T follicular helper cell (primary cell): ENCODE results near the gene FILIP1.

Experiments used
- DNase-seq: peaks from one replicate; pipeline ENCODE4 v3.0.0-alpha.2; 2020; ENCODE audit warnings: low read depth
- total RNA-seq, 2 experiments: gene quantifications; one replicate each; lab custom pipeline; 2026; lab: John Stamatoyannopoulos, UW

The FILIP1 gene, protein sequence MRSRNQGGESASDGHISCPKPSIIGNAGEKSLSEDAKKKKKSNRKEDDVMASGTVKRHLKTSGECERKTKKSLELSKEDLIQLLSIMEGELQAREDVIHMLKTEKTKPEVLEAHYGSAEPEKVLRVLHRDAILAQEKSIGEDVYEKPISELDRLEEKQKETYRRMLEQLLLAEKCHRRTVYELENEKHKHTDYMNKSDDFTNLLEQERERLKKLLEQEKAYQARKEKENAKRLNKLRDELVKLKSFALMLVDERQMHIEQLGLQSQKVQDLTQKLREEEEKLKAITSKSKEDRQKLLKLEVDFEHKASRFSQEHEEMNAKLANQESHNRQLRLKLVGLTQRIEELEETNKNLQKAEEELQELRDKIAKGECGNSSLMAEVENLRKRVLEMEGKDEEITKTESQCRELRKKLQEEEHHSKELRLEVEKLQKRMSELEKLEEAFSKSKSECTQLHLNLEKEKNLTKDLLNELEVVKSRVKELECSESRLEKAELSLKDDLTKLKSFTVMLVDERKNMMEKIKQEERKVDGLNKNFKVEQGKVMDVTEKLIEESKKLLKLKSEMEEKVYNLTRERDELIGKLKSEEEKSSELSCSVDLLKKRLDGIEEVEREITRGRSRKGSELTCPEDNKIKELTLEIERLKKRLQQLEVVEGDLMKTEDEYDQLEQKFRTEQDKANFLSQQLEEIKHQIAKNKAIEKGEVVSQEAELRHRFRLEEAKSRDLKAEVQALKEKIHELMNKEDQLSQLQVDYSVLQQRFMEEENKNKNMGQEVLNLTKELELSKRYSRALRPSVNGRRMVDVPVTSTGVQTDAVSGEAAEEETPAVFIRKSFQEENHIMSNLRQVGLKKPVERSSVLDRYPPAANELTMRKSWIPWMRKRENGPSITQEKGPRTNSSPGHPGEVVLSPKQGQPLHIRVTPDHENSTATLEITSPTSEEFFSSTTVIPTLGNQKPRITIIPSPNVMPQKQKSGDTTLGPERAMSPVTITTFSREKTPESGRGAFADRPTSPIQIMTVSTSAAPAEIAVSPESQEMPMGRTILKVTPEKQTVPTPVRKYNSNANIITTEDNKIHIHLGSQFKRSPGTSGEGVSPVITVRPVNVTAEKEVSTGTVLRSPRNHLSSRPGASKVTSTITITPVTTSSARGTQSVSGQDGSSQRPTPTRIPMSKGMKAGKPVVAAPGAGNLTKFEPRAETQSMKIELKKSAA (N-terminal part only)
- 0 reads per million in 2 experiments for total RNA-seq

DNA sequence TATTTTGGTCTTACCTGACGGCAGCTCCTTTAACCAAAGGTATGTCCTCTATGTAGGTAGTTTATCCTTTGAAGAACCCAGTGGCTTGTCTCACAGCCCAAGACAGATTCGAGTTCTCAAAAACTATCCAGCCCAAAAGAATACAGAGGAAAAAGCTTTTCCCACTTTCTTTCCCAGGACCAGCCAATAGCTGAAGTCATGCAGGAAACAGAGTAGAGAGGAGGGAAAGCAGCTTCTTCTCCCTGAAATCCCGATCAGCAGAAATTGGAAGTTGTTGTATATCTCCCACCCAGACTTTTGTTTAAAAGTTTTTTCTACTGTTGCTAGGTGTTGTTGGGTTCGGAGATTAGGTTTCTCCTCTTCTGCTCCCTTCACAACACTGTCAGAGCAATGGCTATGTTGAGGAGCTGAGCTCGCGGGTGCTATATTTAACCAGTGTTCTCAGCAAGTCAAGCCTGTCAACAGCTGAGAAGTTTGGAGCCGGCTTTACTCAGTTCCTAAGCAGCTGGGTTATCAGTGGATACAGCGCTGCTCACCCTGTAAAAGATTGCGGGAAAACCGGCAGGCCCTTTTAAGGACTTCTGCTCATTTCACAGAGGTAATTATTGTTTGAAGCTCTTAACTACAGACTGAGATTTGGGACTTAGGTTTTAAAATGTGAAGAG is at the start of gene FILIP1:
Gene FILIP1, minus strand, starts transcription at position 401 of the 665 bp plus-strand sequence. CDS start 78,828 bp downstream, outside the sequence.
- DNase-seq = no peak

DNA sequence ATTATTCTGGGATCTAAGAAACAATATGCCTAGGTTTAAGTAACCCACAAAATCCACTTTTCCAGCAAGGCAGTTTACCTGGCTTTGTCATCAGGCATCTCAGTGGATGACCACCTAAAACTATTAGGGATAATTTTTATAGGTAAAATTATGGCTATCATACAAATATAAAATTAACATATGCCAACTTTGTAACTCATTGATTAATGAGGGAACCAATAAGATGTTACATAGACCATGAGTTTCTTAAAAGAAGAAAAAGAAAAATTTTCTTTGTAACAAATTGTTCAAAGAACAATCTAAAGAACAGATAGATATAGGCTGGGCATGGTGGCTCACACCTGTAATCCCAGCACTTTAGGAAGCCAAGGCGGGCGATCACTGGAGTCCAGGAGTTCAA is 49.7 kb upstream of the FILIP1 start:
- no peak for DNase-seq

DNA sequence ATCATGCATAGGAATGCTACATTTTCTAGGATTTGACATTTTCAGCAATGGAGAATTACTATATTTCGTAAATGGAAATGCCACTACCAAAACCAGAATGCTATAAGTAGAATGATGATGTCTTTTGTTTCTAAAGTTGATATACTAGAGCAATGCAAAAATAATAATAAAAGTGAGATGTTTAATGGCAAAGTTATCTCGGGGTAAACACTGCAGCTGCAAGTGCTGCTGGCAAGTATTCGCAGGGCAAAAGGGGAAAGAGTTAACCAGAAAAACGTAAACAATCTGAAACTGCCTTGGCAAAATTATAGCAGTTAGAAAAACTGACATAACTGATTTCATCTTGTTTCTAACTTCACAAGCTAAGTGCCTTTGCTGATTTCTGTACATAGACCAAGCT is 45.5 kb upstream of the FILIP1 start:
- DNase-seq = no peak

DNA sequence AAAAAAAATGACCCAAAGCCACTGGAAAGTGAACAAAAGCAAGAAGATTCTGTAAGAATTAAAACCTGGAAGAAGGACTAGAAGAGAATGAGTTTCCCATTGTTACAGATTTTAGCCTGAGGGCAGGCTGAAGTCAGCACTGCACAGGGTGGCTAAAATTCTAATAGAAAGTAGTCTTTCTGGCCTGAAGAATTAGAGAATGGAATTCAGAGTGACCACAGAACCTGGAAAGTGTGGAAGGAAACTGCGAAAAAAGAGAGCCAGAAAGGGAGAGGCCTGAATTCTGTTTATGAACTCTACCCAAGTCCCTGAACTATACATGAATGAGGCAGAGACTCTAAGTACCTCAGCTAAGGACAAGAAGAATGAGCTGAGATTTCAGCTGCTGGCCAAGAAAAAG is 38.9 kb upstream of the FILIP1 start:
- DNase-seq = no peak

DNA sequence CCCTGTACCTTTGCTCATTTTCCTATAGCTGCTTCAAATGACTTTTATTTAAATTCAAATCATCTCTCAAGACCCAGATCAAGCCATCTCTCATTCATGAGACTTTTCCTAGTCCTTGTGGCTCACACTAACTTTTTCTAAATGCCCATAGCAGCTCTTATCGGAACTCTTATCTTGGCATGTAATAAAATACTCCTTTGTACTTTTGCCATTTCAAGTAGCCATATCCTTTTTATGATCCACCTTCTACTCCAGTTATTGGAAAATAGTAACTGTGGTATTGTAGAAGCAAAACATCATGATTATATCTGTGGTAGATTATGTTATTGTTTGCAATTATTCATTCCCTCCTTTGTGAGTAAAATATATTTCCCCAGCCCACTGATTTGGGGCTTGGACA is 37.6 kb upstream of the FILIP1 start:
- DNase-seq = no peak

DNA sequence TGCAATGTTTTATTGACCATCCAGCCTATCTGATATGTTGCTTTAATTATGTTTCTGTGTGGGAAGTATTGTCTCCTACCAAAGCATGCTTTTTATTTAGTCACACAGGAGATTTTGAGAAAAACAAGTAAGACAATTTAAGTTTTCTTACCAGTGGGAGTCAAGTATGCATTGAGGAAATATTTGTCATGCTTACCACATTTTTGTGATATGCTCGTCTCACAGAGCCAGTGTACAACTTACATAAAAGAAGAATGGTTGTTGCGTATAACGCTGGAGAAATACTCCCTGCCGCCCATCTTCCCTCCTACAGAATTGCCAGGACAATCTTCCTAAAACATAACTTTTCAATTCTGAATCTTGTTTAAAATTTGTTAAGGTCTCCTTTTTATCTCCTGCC is 37.1 kb upstream of the FILIP1 start:
- no peak for DNase-seq

DNA sequence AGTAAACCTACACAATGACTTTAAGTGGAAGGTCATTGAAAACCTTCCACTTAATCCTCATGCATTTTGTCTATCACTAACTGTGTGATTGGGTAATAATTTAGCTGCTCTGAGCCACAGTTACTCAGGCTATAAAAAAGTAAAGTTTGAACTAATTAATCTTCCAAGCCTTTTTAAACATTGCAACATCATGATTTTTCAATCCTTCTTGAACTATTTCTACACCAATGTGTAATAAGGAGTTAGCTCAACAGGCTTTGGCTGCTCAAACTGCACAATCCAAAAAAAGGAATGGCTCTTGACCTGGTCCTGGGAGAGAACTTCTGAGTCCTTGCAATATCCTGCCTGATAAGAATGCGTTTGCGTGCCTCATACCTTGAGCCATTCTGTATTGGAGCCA is 34.8 kb upstream of the FILIP1 start:
- DNase-seq = no peak

DNA sequence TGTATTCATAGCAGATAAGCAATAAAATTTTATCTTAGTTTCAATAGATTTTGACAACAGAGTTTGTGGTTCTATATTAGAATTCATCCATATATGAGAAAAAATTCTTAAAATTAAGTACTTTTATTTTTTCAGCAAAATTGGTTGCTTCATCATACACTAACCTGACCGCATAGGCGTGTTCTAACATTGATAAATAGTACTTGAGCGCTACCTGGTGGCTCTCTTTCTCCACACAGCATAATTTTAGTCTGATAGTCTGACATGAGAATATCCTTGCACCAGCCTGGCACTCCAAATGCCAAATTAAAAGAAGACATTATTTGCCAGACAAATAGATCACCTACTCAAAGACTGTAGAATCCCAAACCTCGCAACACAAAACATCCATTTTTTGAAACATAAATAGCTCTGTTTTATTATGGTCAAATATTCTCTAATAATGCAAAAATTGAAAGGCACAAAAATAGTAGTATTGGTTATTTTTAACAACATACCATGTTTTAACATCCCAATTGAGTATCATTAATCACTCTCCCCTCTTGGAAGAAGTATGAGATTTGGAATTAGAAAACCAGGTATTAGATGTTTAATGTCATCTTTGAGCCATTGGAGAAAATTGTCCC is 33.0 kb upstream of the FILIP1 start:
- DNase-seq = peak; percentile 42

DNA sequence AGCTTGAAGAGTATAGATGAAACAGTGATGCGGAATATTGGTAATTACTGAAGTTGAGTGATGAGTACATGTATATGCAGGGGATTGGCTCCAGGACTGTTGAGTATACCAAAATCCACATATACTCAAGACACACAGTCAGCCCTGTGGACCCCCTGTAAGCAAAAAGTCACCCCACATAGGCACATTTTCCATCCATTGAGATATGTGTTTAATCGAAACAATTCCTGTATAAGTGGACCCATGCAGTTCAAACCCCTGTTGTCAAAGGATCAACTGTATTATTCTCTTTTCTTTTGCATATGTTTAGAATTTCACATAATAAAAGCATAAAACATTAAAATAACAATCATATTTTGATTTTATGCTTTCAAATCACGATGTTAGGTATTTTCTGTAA is 32.1 kb upstream of the FILIP1 start:
- DNase-seq = no peak

DNA sequence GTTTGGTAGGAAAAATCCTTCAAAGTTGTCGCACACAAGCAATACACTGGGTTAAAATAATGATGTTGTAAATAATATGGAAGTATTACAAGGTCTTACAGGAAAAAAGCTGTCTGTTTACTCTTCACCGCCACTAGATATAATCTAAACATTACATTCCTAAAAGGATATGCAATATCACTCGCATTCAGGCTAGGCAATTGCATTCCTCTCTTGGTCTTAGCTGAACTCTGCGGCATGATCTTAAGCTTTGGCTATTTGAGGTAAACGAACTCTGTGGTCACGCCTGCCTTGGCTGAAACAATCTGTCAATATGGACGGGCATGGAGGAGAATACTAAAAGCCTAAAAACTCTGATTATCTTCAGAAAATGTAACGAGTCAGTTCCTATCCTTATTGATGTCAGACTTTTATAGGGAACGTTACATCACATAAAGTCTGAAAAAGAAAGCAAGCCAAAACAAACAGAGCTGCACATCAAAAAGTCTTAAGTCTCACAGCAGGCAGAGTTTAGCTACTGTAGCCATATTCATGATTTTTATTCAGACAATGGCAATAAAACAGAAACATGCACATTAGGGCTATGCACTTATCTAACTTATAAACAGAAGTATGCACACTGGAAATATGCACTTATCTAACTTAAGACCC is 30.8 kb upstream of the FILIP1 start:
- no peak for DNase-seq

DNA sequence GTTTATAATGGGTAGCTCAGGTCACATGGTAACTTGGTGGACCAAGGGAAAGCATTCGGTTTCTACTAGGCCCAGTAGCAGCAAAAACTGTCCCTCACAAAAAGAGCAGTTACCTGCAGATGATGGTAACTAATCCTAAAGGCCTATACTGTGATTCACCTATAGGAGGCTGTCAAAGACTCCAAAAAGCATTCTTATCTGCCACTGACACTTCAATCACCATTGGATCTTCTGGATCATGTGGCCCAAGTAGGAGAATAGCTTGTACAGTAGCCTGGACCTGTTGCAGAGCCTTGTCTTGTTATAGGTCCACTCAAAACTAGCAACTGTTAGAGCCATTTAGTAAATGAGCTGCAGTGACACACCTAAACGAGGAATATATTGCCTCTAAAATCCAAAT is 23.2 kb upstream of the FILIP1 start:
- no peak for DNase-seq

DNA sequence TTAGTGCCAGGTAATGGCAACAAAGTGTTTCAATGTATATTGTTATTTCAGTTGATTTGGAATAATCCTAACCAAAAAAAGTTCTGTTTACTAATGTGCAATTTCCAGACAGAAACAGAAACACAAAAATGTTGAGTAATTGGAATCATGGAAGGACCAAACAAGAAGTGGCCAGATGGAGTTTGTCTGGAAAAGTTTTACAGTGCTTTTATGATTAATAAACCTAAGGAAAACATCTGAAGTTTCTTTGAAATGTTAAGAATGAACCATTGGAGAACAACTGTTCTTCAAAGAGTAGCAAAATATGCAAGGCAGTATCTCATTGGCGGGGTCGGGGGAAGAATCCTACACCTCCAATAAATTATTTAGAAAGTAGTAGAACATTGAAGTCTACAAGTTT is 19.0 kb upstream of the FILIP1 start:
- DNase-seq = no peak

DNA sequence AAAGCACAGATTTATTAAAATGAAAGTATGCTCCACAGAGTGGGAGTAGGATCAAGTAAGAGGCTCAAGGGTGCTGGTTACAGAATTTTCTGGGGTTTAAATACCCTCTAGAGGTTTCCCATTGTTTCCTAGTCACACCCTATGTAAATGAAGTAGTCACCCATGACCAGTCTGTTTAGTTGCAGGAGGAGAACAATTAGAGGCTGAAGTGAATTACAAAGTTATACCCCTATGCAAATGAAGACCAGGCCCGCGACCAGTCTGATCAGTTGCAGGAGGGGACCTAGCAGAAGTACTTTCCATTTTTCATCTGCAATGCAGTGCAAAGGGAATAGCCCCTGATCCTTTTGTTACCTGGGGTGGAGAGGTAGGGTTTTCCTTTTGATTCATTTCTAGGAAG is 11.8 kb upstream of the FILIP1 start:
- no peak for DNase-seq

DNA sequence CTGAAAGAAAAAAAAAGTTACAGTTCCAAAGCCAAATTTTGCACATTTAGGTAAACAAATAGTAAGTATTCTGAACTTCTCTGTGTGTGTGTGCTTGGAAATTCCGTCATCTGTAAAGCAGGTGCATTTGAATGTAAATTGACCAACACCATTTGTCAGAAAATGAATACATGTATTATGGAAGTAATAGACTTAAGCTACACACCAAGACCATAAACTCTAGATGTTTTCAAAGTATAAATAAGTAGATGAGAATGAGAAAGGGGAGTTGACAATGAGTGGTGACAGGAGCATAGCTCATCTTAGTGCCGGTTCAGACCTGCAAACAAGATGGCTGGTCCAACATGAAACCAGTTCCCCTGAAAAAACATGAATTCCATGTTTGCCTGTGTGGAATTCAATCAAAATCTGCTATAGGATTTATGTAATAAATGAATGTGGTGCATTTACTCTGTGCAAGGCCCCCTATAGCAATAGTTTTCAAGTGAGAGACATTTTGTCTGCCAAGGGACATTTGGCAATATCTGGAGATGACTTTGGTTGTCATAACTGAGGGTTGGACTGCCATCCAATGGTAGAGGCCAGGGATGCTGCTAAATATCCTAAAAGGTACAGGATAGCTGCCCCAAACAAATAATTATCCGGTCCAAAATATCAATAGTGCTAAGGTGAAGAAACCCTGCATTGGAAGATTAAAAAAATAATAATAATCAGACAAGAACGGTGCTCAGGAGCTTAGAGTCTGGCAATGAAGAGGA is 11.0 kb upstream of the FILIP1 start:
- no peak for DNase-seq

DNA sequence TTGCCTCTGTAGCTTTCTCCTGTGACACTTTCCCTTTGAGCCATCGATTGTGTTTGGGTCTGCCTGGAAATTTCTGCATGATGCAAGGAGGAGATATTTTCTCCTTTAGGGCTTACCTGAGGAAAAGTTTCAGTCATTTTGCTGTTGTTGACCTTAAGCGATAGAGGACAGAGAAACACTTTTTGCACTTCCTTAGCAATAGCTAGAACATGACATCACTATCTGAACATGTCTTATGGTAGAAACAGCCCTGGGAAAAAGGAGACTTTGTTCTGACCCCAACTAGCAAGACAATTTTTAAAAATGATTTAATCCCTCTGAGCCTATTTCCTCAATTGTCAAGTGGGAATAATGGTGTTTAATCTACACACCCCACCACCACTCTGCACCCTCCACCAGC is 9.7 kb upstream of the FILIP1 start:
- DNase-seq = no peak

DNA sequence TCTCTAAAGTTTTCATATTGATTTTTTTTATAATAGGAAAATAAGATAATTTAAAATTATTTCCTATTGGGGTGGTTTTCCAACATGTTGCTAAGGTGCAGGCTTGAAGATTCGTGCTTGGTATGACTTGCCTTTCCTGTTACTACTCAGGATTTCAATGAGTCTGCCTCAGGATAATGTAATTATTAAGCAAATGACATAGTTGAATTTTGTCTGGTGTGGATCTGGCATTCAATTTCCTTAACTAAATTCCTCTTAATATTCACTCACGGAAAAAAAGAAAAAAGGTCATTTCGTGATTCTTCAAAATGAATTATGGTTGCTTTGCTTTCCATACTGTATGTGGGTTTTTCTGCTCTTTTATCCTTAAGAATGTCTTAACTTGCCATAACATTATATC is 9.3 kb upstream of the FILIP1 start:
- no peak for DNase-seq

DNA sequence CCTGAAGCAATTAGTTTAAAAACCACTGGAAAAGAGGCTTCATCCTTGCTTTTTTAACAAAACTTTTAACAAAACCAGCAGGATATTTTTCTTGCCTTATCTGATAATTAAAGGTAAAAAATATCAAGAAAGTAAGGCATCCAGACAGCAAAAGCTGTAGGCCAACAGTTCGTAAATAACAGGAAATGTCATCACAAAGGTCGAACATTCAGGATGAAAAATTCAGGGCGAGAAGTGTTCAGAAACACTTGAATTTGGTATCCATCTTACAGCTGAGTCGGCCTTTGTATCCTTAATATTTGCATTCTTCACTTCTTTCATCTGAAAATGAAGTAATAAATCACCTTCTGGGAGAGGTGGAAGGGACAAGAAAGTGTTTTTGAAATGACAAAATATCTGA is 8.2 kb upstream of the FILIP1 start:
- DNase-seq = no peak

DNA sequence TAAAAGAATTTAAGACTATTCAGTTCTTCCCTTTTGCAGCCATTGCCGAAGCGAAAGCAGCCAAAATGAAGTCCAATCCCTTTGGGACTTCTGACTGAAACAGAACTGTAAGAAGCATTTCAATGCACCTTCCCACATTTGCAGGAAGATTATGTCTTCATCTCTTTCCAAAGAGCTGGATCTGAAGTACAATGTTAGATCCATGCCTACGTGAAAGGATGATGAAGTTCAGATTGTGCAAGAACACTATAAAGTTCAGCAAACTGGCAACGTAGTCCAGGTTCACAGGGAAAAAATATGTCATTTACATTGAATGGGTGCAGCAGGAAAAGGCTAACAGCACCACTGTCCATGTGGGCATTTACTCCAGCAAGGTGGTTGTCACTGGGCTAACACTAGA is 6.0 kb upstream of the FILIP1 start:
- no peak for DNase-seq

DNA sequence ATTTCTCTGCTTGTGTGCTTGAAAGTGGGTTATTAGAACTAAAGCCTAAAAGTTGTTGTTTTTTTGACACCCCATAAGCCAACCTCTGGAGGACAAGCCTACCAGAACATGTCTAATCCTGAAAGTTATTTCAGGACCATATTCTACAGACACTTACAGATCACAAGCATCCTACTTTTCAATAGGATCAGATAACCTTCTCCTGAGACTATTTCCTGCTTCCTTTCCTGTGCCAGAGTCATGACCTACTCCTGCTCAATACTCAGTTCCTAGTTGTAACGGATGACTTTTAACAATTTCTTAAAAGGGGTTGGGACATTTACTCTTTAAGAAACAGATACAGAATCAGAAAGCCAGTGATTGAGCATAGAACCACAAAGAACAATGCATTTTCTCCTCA is 5.3 kb upstream of the FILIP1 start:
- DNase-seq = no peak

DNA sequence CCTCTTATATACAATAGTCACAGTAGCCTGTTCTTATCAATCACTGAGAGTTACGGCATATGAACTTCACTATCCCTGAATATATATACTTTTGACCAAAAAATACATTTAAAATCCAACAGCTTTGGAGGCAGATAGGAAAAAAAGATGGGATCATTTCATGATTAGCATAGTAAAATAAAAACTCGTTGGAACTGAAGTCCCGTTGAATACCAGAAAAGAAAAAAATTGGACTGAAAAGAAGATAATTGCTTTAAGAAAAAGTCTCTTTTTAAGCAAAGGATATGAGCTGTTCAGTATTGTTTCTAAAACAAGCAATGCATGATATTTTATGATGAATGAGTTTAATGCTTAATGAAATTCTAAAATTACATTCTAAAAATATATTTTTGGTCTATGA is 4.4 kb upstream of the FILIP1 start:
- DNase-seq = no peak
